Kidney glomerular epithelial cell (primary cell): ENCODE data around the gene AP1S2.
"Not testable (repeated sequence)": the region's sequence is repeated elsewhere in the genome, so short reads cannot be mapped to it uniquely, and the experiment has no call there.

Experiments
- DNase-seq: peaks from one replicate; lab custom pipeline; 2025; lab: John Stamatoyannopoulos, UW

Gene AP1S2

DNA sequence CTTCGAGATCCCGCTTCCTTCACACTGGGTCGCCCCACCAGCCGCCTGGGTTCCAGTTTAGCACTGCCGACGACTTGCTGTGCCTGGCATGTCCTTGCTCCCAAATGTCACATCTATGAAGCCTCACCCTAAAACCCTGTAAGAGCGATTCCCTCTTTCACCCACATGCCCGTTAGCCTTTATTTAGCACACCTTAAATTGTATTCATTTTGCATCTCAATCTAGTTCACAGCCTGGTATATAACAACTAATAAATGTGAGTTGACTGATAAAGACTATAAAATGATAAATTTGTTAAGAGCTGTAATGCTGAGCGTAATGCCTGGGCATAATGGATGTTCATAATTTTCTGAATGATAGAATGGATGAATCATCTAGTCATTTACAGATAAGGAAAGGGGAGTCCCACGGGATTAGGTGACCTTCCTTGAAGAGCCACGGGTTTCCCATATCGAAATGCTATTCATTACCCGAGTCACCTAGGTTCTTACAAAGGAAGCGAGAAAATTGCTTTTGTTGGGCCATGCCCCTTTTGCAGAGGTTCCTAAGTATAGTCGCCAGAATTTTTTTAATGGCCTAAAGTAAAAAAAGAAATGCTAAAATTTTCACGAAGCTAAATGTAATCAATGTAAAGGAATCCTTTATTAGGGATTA, 1.1 kb upstream of the AP1S2 start:
- no peak for DNase-seq

- no peak for DNase-seq
Observed at GRCh38 chrX:15854080-15854655, 445 bp downstream of the AP1S2 start.

DNA sequence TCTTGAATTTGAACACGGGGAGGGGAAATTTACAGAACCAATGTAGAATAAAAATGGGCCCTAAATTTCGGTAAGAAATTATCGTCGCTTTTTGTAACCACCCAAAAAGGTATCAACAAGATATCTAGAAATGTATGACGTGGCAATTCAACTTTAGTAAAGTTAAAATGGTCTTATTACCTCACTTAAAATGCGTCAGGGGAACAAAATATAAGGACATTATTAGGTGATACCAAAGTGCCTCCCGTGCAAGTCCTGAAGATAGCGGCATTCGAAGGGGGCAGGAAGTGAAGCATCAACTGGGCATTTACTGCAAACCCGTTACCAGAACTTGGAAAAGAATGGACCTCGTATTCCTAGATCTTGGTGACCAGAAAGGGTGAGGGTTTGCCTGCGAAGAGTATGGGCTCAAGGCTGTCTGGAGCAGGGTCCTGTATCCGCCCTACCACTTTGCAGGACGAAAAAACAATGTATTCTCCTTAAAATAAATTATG, 980 bp downstream of the AP1S2 start:
- no peak for DNase-seq

GRCh38 chrX:15849555-15849954, 5.1 kb downstream of the AP1S2 start:
- DNase-seq = no peak

- DNase-seq = no peak
Observed at GRCh38 chrX:15848576-15848975, 6.0 kb downstream of the AP1S2 start.

GRCh38 chrX:15843960-15844359, 10.7 kb downstream of the AP1S2 start:
- no peak for DNase-seq

DNA sequence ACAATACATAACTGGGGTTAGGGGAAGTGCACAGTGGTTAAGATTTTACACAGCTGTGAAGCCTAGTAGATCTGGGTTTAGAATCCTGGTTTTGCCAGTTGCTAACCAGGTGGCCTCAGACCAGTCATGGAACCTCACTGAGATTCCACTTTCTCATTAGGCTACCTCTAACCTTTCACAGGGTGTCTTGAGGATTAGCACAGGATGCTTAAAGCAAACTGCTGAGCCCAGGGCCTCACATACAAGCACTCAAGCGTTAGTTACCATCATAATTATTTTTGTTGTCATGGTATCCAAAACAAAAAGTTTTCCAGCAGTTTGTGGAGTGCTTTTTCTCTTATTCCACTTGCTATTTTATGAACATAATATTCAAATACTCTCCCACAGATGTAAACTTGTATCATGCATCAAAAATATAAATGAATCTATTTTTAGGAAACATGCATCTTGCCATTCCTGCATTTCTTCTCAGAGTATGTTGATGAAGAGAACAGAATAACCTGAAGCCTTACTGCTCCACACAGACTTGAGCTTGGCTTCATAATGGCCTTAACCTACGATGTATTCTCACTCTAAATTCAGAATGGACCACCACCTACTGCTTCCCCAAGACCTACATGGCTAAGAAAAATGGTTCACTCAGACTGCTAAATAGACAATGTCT, 12.6 kb downstream of the AP1S2 start:
- DNase-seq = no peak

DNA sequence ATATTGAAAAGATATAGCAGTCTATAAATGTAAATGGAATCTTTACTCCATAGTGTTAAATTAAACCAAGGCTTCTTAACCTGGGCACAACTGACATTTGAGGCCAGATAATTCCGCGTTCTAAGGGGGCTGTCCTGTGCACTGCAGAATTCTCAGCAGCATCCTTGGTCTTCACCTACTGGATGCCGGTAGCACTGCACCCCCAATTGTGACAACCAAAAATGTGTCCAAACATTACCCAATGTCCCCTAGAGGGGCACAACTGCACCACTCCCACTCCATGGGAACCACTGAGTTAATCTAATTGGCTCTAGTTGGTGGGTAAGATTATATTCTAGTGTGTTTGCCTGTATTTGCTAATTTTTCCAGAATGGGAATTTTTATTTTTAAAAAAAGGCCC, 16.6 kb downstream of the AP1S2 start:
- no peak for DNase-seq

DNA sequence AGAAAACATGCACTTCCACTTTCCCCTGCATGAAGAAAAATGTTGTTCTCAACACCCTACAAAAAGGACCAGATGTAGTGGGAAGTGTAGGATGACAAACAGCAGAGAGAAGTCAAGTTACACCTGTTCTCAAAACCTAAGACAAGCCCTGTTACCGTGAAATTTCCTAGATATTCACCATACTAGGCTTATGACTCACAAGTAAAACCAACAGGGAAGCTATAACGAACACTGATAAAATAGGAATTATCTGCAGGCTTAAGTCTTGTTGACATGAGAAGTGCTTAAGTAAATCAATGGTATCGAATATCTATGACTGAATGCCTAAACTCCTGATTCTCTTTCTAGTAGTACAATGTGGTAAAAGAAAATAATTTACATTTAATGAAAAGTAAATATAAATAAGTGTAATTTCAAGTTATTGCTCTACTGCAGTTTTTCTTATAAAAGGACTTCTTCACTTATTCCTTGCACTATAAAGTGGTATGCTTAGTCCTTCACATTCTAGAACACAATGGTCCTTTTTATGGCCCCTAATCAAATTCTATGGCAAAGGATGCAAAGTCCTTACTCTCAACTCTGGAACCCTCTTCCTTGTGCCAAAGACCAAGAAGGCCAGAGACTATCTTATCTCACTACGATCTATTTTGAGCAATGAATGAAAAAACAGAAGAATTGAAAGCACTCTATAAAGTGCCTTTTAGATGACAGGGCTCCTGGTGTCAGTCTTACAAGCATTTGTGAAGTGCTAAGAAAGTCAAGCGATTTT, 19.6 kb downstream of the AP1S2 start:
- DNase-seq = no peak

GRCh38 chrX:15834053-15834452, 20.6 kb downstream of the AP1S2 start:
- DNase-seq = no peak

DNA sequence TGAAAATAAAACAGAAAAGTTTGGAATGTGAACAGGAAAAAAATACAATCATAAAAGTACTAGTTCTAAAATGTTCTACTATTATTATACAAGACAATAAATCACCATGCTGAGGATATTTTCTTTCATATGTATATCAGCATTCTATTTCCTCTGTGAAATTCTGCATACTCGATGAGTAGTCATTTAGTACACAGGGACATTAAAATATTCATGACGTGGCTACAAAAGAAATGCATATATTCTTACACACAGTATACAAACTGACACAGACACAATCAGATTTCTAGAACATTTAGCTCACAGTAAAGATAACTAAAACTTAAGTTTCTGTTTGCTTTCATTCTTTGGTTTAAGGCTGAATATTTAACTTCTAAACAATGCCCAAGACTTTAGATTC, 23.3 kb downstream of the AP1S2 start:
- not testable (repeated sequence) for DNase-seq

DNA sequence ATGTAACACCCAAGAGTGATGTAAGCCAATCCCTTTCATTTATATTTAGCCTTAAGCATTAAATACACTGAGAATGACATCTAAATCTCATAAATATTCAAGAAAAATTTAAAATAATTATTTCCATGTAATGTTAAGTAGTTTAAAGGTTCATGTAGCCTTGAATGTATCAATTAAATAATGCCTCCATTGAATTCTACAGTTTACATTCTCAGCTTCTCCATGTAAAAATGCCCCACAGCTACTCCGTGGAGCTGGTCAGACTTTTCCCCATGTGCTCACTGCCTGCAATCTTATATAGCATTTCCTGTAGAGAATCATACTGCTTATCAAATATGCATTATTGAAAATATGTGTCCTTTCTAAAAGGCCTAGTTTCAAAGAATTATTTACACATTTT, 25.4 kb downstream of the AP1S2 start:
- no peak for DNase-seq

DNA sequence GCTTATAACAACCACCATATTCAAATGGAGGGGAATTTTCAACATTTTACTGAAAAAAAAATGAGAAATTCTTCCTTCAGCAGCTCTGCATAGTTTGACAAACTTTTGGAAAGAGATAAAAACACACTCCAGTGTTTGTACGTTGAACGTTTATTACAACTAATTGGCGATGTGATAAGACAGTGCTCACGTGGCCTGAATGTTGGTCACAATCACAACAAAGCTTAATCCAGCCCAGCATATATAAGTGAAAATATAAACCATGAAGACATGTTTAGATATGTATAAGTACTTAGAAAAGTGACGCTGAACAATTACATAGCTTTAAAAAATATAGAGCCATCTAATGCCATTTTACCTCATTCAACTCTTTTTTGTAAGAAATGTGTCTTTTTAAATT, 28.7 kb downstream of the AP1S2 start:
- no peak for DNase-seq

GRCh38 chrX:15822922-15823321, 31.7 kb downstream of the AP1S2 start:
- no peak for DNase-seq

DNA sequence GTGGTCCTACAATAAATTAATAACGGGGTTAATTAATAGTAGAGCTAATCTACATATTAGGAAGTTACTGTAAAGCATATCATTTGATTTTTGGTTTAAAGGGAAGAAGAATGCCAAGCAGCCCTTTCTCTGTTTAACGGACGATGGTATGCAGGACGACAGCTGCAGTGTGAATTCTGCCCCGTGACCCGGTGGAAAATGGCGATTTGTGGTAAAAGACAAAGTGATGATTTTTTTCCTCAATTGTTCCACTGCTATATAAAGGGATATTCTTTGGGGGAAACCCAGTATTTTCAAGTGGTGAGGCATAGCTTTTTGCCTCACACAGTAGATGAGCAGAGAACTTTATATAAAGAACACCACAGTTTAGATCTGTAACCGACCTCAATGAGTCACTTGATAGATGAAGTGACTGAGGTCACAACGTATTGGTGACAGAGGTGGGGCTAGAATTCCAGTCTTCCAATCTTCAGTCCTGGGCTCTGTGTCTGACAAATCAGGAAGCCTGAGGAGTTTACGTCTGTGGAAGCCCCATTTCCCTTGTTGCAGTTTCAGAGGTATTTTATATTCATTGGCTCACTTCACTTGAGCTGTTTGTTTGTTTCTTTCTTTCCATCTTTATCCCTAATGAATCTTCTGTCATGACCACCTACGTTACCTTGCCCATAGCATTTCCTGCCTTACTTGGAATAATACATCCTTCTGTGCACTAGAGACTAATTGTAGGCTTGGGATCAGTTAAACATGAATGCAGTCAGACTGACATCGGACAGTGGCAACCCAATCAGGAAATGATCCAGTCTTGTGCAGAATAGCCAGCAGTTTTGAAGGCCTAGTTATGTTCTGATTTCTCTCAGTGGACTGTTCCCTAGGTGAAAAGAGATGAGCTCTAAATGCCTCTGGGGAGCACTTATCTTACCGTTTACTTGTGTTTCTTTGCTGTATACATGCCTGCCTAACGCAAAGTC, 34.2 kb downstream of the AP1S2 start:
- DNase-seq = no peak

- no peak for DNase-seq
Observed at GRCh38 chrX:15816886-15817285, 37.7 kb downstream of the AP1S2 start.

DNA sequence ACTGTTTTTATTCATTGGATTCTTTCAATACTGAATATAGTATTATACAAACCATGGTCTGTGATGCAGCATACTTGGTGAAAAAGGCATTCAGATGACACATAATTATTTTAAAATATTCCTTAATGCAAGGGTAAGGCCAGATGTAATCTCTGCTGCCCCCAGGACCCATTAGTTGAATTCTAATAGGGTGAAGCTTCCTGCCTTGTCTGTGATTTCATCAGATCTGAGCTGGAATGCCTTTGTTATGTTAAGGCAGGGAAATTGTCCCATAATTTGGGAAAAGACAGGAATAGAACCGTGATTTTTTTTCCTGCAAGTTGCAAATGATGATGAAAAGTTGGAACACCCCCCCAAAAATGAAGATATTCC, 38.2 kb downstream of the AP1S2 start:
- no peak for DNase-seq

- DNase-seq = no peak
Observed at GRCh38 chrX:15815779-15816437, 38.7 kb downstream of the AP1S2 start.

- DNase-seq = no peak
Observed at GRCh38 chrX:15814771-15815365, 39.7 kb downstream of the AP1S2 start.

DNA sequence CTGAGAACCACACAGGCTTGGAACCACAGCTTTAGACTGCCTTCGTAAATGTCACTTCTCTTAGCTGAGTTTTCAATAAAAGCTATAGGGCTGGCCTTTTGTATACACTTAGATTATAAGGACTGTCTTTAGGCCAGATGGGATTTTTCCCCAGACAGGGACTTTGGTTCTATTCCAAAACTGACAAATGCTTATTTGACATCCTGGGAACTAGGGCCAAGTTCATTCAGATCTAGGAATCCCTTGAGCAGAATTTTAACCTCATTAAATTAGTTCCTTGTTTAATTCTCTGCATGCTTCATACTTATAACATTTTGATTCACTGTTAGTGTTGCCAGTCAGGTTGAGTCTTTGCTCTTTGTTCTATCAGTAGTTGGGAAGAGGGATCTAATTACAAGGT, 41.2 kb downstream of the AP1S2 start:
- DNase-seq = no peak
